ENCODE results near the gene FSTL5.

DNA sequence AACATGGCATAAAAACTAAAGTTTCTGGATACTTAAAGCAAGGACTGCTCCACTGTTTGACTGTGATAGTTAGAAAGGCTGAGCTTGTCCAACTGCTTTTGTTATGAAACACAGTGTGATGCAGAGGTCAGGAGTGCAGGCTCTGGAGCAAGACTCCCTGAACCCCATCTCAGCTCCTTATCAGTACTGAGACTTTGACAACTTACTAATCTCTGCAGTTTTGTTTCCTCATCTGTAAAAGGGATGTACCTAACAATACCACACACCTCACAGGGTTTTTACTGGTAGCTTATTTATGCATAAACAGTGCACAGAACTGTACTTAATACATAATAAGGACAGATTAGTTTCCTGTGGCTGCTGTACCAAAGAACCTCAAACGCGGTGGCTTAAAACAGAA, 804.3 kb downstream of the FSTL5 start:
- TF ChIP-seq POLR2A (IDR thresholded peaks at IDR 0.05), result no peak
- TF ChIP-seq, protein P1, sequence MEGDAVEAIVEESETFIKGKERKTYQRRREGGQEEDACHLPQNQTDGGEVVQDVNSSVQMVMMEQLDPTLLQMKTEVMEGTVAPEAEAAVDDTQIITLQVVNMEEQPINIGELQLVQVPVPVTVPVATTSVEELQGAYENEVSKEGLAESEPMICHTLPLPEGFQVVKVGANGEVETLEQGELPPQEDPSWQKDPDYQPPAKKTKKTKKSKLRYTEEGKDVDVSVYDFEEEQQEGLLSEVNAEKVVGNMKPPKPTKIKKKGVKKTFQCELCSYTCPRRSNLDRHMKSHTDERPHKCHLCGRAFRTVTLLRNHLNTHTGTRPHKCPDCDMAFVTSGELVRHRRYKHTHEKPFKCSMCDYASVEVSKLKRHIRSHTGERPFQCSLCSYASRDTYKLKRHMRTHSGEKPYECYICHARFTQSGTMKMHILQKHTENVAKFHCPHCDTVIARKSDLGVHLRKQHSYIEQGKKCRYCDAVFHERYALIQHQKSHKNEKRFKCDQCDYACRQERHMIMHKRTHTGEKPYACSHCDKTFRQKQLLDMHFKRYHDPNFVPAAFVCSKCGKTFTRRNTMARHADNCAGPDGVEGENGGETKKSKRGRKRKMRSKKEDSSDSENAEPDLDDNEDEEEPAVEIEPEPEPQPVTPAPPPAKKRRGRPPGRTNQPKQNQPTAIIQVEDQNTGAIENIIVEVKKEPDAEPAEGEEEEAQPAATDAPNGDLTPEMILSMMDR (IDR thresholded peaks at IDR 0.05), result no peak
